ENCODE results near the gene EXOC7. TPM values are rescaled to one million over a fixed set of nuclear protein-coding genes. Genes with fewer than 3 reads are reported as not detected.

The EXOC7 gene
- total RNA-seq, 1 donor from 2014 or later, result 79.8 TPM

- no peak overlapping the region for H3K27ac ChIP-seq
- H3K4me3 ChIP-seq, result no peak overlapping the region
- H3K27me3 ChIP-seq, result no peaks in the 10 kb centered on the region
- H3K4me1 ChIP-seq, result peaks cover 21% of the 10 kb centered on the region
- intact Hi-C loops (cut with DNase I), result no loop called here
- no peak for TF ChIP-seq CTCF (IDR thresholded peaks at IDR 0.05)
- no peak for TF ChIP-seq POLR2A (IDR thresholded peaks at IDR 0.05)
- TF ChIP-seq POLR2AphosphoS5 (IDR thresholded peaks at IDR 0.05; ENCODE audit: insufficient read depth in 1 of 2, low read depth in 1 of 2), result no peak
- H3K36me3 ChIP-seq, result no peaks in the 10 kb centered on the region
- no peaks in the 10 kb centered on the region for H3K9me3 ChIP-seq
- no peak for DNase-seq (ENCODE audit: extremely low spot score in 2 of 2)
Observed at GRCh38 chr17:76032780-76033108, 70.8 kb downstream of the EXOC7 start.

- Histone ChIP-seq H3K27ac (no peak overlapping the region), H3K4me3 (no peak overlapping the region), H3K4me1 (peaks cover 20% of the 10 kb centered on the region), H3K9me3 (no peaks in the 10 kb centered on the region), H3K27me3 (no peaks in the 10 kb centered on the region), H3K36me3 (no peaks in the 10 kb centered on the region)
- TF ChIP-seq POLR2A (IDR thresholded peaks at IDR 0.05) (no peak), CTCF (IDR thresholded peaks at IDR 0.05) (no peak), POLR2AphosphoS5 (IDR thresholded peaks at IDR 0.05; ENCODE audit: insufficient read depth in 1 of 2, low read depth in 1 of 2) (no peak)
- no peak for DNase-seq (ENCODE audit: extremely low spot score in 2 of 2)
- intact Hi-C loops (cut with DNase I), result no loop called here
Observed at GRCh38 chr17:76032073-76032779, 71.4 kb downstream of the EXOC7 start.

Small RNAs within 50 kb of the gene (microRNA-seq; reads per million reads assigned to microRNA genes)
- not detected for gene MIR6868 (ENCODE audit: borderline number of aligned reads, borderline replicate concordance)

Small RNAs within 50 kb of the gene (small RNA-seq; reads per million reads assigned to genes)
- not detected for gene MIR6868

Other genes with a start within 250 kb of the EXOC7 start
- 54.3 TPM for gene WBP2, start 248.5 kb downstream of the EXOC7 start, total RNA-seq
- 63.3 TPM for gene TRIM47, start 225.2 kb downstream of the EXOC7 start, total RNA-seq
- 59.9 TPM for gene TRIM65, start 206.8 kb downstream of the EXOC7 start, total RNA-seq
- gene MRPL38, start 198.9 kb downstream of the EXOC7 start, total RNA-seq, result 67.8 TPM
- 13.0 TPM for gene FBF1, start 162.7 kb downstream of the EXOC7 start, total RNA-seq
- gene ACOX1, start 124.6 kb downstream of the EXOC7 start, total RNA-seq, result 50.6 TPM
- gene TEN1, start 124.5 kb downstream of the EXOC7 start, total RNA-seq, result 10.3 TPM
- 3.2 TPM for gene CDK3, start 102.9 kb downstream of the EXOC7 start, total RNA-seq
- gene EVPL, start 76.5 kb downstream of the EXOC7 start, total RNA-seq, result 115 TPM
- 52.8 TPM for gene SRP68, start 31.3 kb downstream of the EXOC7 start, total RNA-seq
- gene GALR2, start 29.0 kb downstream of the EXOC7 start, total RNA-seq, result not detected
- not detected for gene ZACN, start 24.6 kb downstream of the EXOC7 start, total RNA-seq
- not detected for gene FOXJ1, start 37.5 kb upstream of the EXOC7 start, total RNA-seq
- gene RNF157, start 136.7 kb upstream of the EXOC7 start, total RNA-seq, result 8.8 TPM
- gene UBALD2, start 161.6 kb upstream of the EXOC7 start, total RNA-seq, result 18.4 TPM
- gene QRICH2, start 204.5 kb upstream of the EXOC7 start, total RNA-seq, result 10.8 TPM

Measured in vagina (tissue), 2 donors.